HCT116 (cell line): ENCODE results near the gene SAMSN1. TPM values are rescaled to one million over a fixed set of nuclear protein-coding genes. Genes with fewer than 3 reads are reported as not detected.

ENCODE experiments used
- ATAC-seq: fragments of 200-7000 bp; cut with Tn5 transposase; 2 replicates; pipeline ENCODE4 v1.9.1; 2020; ENCODE audit warnings: mild to moderate bottlenecking, moderate library complexity
- BruUV-seq: library from RNA; stranded (reverse); fragments of 400-500 nt; replicated peaks from 2 replicates; lab custom pipeline; 2021; lab: Mats Ljungman, UMichigan
- CTCF ChIA-PET: fragments of 300-600 bp; sonication (Branson Sonifier 250); formaldehyde crosslinking; loops from one replicate; lab custom pipeline; 2021; ENCODE audit warnings: antibody characterized with exemption; lab: Charles Lee
- POLR2A ChIA-PET: fragments of 300-600, 350-600 bp; sonication (Branson Sonifier 250); formaldehyde crosslinking; loops from one replicate; lab custom pipeline; 2021; ENCODE audit warnings: antibody characterized with exemption; lab: Charles Lee
- RAD21 ChIA-PET, 2 experiments: fragments of 300-600 bp; sonication (Branson Sonifier 250); formaldehyde crosslinking; loops; one replicate each; lab custom pipeline; 2023; ENCODE audit warnings: low total read pairs in 2 of 2; ENCODE audit not compliant: uncharacterized antibody in 2 of 2, unreplicated experiment in 2 of 2, low non-redundant PET in 1 of 2; lab: Charles Lee
- DNase-seq: peaks from one replicate; pipeline ENCODE4 v3.0.0-alpha.2; 2010; ENCODE audit warnings: low read depth, low spot score
- H2AFZ ChIP-seq: fragments of 200-600 bp; shearing (Covaris generic), sonication (generic); 2 replicates; pipeline ENCODE4 v1.6.1; 2017; ENCODE audit warnings: low read depth, mixed run types, mixed read lengths, antibody characterized with exemption, low read length; ENCODE audit not compliant: poor library complexity, severe bottlenecking
- H3K27ac ChIP-seq: 2 replicates; pipeline ENCODE4 v1.5.1; 2012; ENCODE audit warnings: low read depth, low read length
- H3K27me3 ChIP-seq: fragments of 200-600 bp; sonication (generic); 2 replicates; pipeline ENCODE4 v1.6.1; 2016; ENCODE audit warnings: mixed run types, low read length, mixed read lengths; ENCODE audit not compliant: insufficient read depth
- H3K36me3 ChIP-seq, 2 experiments: fragments of 200-500 bp in 1 of 2; fragments of 200-600 bp in 1 of 2; sonication (Bioruptor generic) in 1 of 2; sonication (generic) in 1 of 2; 2 replicates each; pipeline versions ENCODE4 v1.5.1 to v1.6.1; 2014 to 2016; ENCODE audit warnings: low read length in 2 of 2, inconsistent platforms in 1 of 2, mixed read lengths in 1 of 2, mixed run types in 1 of 2; ENCODE audit not compliant: insufficient read depth in 2 of 2, control insufficient read depth in 1 of 2
- H3K4me1 ChIP-seq, 2 experiments: fragments of 200-600 bp in 1 of 2; sonication (generic) in 1 of 2; 2 replicates each; pipeline versions ENCODE4 v1.5.1 to v1.6.1; 2012 to 2017; ENCODE audit warnings: low read length in 2 of 2, inconsistent platforms in 1 of 2, mild to moderate bottlenecking in 1 of 2, mixed read lengths in 1 of 2, mixed run types in 1 of 2, moderate library complexity in 1 of 2; ENCODE audit not compliant: insufficient read depth in 2 of 2, control insufficient read depth in 1 of 2
- H3K4me2 ChIP-seq: fragments of 200-600 bp; sonication (generic); 2 replicates; pipeline ENCODE4 v1.6.1; 2017; ENCODE audit warnings: mixed run types, low read length, mixed read lengths
- H3K4me3 ChIP-seq, 2 experiments: fragments of 200-600 bp in 1 of 2; sonication (generic) in 1 of 2; replicated peaks in 1 of 2; 2 replicates each; pipeline ENCODE4 v1.5.1; 2011 to 2016; ENCODE audit warnings: low read length in 2 of 2, control low read depth in 1 of 2, low read depth in 1 of 2, mild to moderate bottlenecking in 1 of 2, mixed read lengths in 1 of 2, mixed run types in 1 of 2
- H3K79me2 ChIP-seq: fragments of 200-600 bp; sonication (generic); 2 replicates; pipeline ENCODE4 v1.6.1; 2017; ENCODE audit warnings: mild to moderate bottlenecking, mixed run types, low read length, moderate library complexity, mixed read lengths; ENCODE audit not compliant: insufficient read depth
- H3K9ac ChIP-seq: fragments of 200-600 bp; sonication (generic); 2 replicates; pipeline ENCODE4 v1.6.1; 2016; ENCODE audit warnings: low read length, mixed read lengths
- H3K9me2 ChIP-seq: fragments of 200-600 bp; sonication (generic), shearing (Covaris generic); 2 replicates; pipeline ENCODE4 v1.6.1; 2017; ENCODE audit warnings: mixed run types, mild to moderate bottlenecking, moderate library complexity; ENCODE audit not compliant: insufficient read depth
- H3K9me3 ChIP-seq, 2 experiments: fragments of 200-500 bp in 1 of 2; fragments of 200-600 bp in 1 of 2; sonication (Bioruptor generic) in 1 of 2; sonication (generic) in 1 of 2; 2 replicates each; pipeline ENCODE4 v1.6.1; 2014 to 2017; ENCODE audit warnings: low read length in 2 of 2, mixed read lengths in 2 of 2, inconsistent platforms in 1 of 2, low read depth in 1 of 2, mild to moderate bottlenecking in 1 of 2, mixed run types in 1 of 2, moderate library complexity in 1 of 2; ENCODE audit not compliant: control insufficient read depth in 1 of 2, insufficient read depth in 1 of 2
- H4K20me1 ChIP-seq: fragments of 200-600 bp; sonication (generic), shearing (Covaris generic); 2 replicates; pipeline ENCODE4 v1.6.1; 2017; ENCODE audit warnings: mixed run types, mild to moderate bottlenecking, moderate library complexity; ENCODE audit not compliant: insufficient read depth
- CBX3 ChIP-seq: IDR thresholded peaks from 2 replicates; pipeline ENCODE4 v1.6.1; 2012; ENCODE audit warnings: low read depth
- EGR1 ChIP-seq: IDR thresholded peaks from 2 replicates; pipeline ENCODE4 v1.6.1; 2012; ENCODE audit warnings: low read depth
- ELF1 ChIP-seq: IDR thresholded peaks from 2 replicates; pipeline ENCODE4 v1.6.1; 2012; ENCODE audit warnings: low read depth, borderline replicate concordance
- EZH2 ChIP-seq: fragments of 200-600 bp; sonication (generic); IDR thresholded peaks from 2 replicates; pipeline ENCODE4 v1.6.1; 2017; ENCODE audit warnings: antibody characterized with exemption, mixed run types
- FOSL1 ChIP-seq: IDR thresholded peaks from 2 replicates; pipeline ENCODE4 v1.6.1; 2012; ENCODE audit warnings: low read depth
- JUND ChIP-seq: IDR thresholded peaks from 2 replicates; pipeline ENCODE4 v1.6.1; 2012
- POLR2A ChIP-seq: IDR thresholded peaks from 2 replicates; pipeline ENCODE4 v1.7.0; 2011; ENCODE audit warnings: borderline replicate concordance; ENCODE audit not compliant: insufficient read depth, insufficient read length; ENCODE audit errors: extremely low read depth
- SIN3A ChIP-seq: IDR thresholded peaks from 2 replicates; pipeline ENCODE4 v1.6.1; 2012; ENCODE audit warnings: low read depth
- SP1 ChIP-seq: IDR thresholded peaks from 2 replicates; pipeline ENCODE4 v1.6.1; 2012; ENCODE audit warnings: low read depth
- TCF7L2 ChIP-seq: IDR thresholded peaks from 2 replicates; pipeline ENCODE4 v1.7.0; 2011; ENCODE audit warnings: borderline replicate concordance, inconsistent platforms; ENCODE audit not compliant: insufficient read depth, insufficient read length; ENCODE audit errors: extremely low read depth
- YY1 ChIP-seq: IDR thresholded peaks from 2 replicates; pipeline ENCODE4 v1.6.1; 2011; ENCODE audit warnings: low read length, low read depth, moderate library complexity, mild to moderate bottlenecking; ENCODE audit not compliant: insufficient replicate concordance; ENCODE audit errors: extremely low read depth
- intact Hi-C: fragments of 100-400 bp; cut with micrococcal nuclease; formaldehyde crosslinking; loops from 2 replicates; pipeline ENCODE4 v1.10.0; 2022
- total RNA-seq: library from RNA; stranded (reverse); gene quantifications from one replicate; pipeline ENCODE4 v1.2.1, GENCODE V29; 2021; ENCODE audit not compliant: unreplicated experiment
- TF ChIP-seq, protein P1 (sequence below): IDR thresholded peaks from 2 replicates; pipeline ENCODE4 v1.6.1; 2012
- TF ChIP-seq, protein P2 (sequence below): IDR thresholded peaks from 2 replicates; pipeline ENCODE4 v1.6.1; 2012; ENCODE audit warnings: low read depth

The SAMSN1 gene
- total RNA-seq, 1 experiment from 2014 or later: 0.57 TPM

DNA sequence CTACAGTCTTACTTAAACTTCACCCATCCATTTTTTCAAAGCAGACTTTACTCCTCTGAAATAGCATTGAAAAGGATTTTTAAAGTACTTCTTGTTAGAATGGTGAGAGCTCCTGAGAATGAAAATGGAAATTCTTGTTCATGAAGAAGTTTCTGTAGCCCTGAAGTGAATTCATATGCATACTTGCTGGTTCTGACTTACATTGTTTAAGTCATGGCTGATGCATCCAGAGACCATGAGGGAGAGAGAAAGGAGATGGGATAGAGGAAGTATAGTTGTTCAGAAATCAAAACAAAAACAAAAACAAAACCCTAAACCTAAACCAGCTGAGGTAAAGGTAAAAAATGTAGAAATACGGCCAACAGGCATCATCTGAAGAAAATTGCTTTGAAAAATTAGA, 27.1 kb upstream of the SAMSN1 start:
- no peaks in the 10 kb centered on the region for H3K27me3 ChIP-seq
- H4K20me1 ChIP-seq: no peaks in the 10 kb centered on the region
- H2AFZ ChIP-seq: no peak overlapping the region
- no peaks in the 10 kb centered on the region for H3K36me3 ChIP-seq
- POLR2A ChIA-PET: no interaction called here
- no peaks in the 10 kb centered on the region for H3K4me1 ChIP-seq
- no peaks in the 10 kb centered on the region for H3K9me2 ChIP-seq
- no peak overlapping the region for H3K4me2 ChIP-seq
- no peak overlapping the region for H3K9ac ChIP-seq
- RAD21 ChIA-PET: no interaction called here
- TF ChIP-seq JUND: no peak
- TF ChIP-seq EGR1: no peak
- TF ChIP-seq EZH2: no peak
- TF ChIP-seq ELF1: no peak
- TF ChIP-seq CBX3: no peak
- TF ChIP-seq SP1: no peak
- no peak for TF ChIP-seq TCF7L2
- TF ChIP-seq, protein P1, sequence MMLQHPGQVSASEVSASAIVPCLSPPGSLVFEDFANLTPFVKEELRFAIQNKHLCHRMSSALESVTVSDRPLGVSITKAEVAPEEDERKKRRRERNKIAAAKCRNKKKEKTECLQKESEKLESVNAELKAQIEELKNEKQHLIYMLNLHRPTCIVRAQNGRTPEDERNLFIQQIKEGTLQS: no peak
- TF ChIP-seq SIN3A: no peak
- TF ChIP-seq, protein P2, sequence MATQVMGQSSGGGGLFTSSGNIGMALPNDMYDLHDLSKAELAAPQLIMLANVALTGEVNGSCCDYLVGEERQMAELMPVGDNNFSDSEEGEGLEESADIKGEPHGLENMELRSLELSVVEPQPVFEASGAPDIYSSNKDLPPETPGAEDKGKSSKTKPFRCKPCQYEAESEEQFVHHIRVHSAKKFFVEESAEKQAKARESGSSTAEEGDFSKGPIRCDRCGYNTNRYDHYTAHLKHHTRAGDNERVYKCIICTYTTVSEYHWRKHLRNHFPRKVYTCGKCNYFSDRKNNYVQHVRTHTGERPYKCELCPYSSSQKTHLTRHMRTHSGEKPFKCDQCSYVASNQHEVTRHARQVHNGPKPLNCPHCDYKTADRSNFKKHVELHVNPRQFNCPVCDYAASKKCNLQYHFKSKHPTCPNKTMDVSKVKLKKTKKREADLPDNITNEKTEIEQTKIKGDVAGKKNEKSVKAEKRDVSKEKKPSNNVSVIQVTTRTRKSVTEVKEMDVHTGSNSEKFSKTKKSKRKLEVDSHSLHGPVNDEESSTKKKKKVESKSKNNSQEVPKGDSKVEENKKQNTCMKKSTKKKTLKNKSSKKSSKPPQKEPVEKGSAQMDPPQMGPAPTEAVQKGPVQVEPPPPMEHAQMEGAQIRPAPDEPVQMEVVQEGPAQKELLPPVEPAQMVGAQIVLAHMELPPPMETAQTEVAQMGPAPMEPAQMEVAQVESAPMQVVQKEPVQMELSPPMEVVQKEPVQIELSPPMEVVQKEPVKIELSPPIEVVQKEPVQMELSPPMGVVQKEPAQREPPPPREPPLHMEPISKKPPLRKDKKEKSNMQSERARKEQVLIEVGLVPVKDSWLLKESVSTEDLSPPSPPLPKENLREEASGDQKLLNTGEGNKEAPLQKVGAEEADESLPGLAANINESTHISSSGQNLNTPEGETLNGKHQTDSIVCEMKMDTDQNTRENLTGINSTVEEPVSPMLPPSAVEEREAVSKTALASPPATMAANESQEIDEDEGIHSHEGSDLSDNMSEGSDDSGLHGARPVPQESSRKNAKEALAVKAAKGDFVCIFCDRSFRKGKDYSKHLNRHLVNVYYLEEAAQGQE: no peak
- no peak for TF ChIP-seq POLR2A
- no peak for TF ChIP-seq FOSL1
- no peak for TF ChIP-seq YY1
- TF ChIP-seq, all 23 proteins: peak for 0
- H3K79me2 ChIP-seq: no peaks in the 10 kb centered on the region
- intact Hi-C loops: no loop called here
- no TSS peak for BruUV-seq
- CTCF ChIA-PET: interaction anchor here (0.5 kb wide), 1 partner anchor 8 kb away, joined by 3 read pairs; no protein-coding TSS in a partner anchor
- H3K4me3 ChIP-seq: no peak overlapping the region
- ATAC-seq (no peak), DNase-seq (no peak)
- H3K27ac ChIP-seq: no peak overlapping the region
- H3K9me3 ChIP-seq: no peaks in the 10 kb centered on the region; a peak in 1 of 4 replicates
